DND-41 (cell line): Measurements from ENCODE around the gene USP48.

Source experiments
- ATAC-seq: fragments of 200-7000 bp; cut with Tn5 transposase; 3 replicates; pipeline ENCODE4 v1.9.1; 2021; ENCODE audit warnings: low read depth; ENCODE audit not compliant: insufficient read depth
- DNase-seq: peaks from one replicate; pipeline ENCODE4 v3.0.0-alpha.2; 2020
- H2AFZ ChIP-seq: 2 replicates; pipeline ENCODE4 v1.6.0; 2012; ENCODE audit warnings: low read depth, low read length
- H3K27ac ChIP-seq: 2 replicates; pipeline ENCODE4 v1.5.1; 2012; ENCODE audit warnings: low read length, inconsistent platforms
- H3K27me3 ChIP-seq: fragments of 200-600 bp; sonication (generic); 2 replicates; pipeline ENCODE4 v1.6.0; 2012; ENCODE audit warnings: low read length, mild to moderate bottlenecking, inconsistent platforms; ENCODE audit not compliant: insufficient read depth, poor library complexity
- H3K36me3 ChIP-seq: 2 replicates; pipeline ENCODE4 v1.5.1; 2012; ENCODE audit warnings: low read length, inconsistent platforms; ENCODE audit not compliant: insufficient read depth
- H3K4me1 ChIP-seq: 2 replicates; pipeline ENCODE4 v1.5.1; 2012; ENCODE audit warnings: mild to moderate bottlenecking, low read length; ENCODE audit not compliant: insufficient read depth
- H3K4me2 ChIP-seq: 2 replicates; pipeline ENCODE4 v1.6.0; 2012; ENCODE audit warnings: mild to moderate bottlenecking, moderate library complexity, low read length, inconsistent platforms; ENCODE audit not compliant: insufficient read depth
- H3K4me3 ChIP-seq, 2 experiments: fragments of 200-600 bp in 1 of 2; shearing (Covaris generic) in 1 of 2; 2 replicates each; pipeline ENCODE4 v1.5.1; 2012 to 2016; ENCODE audit warnings: inconsistent platforms in 2 of 2, low read length in 2 of 2, mild to moderate bottlenecking in 2 of 2, low read depth in 1 of 2, moderate library complexity in 1 of 2
- H3K79me2 ChIP-seq: 2 replicates; pipeline ENCODE4 v1.6.0; 2012; ENCODE audit warnings: low read length, inconsistent platforms; ENCODE audit not compliant: insufficient read depth
- H3K9ac ChIP-seq: 2 replicates; pipeline ENCODE4 v1.6.0; 2012; ENCODE audit warnings: low read depth, mild to moderate bottlenecking, inconsistent platforms, low read length, moderate library complexity
- H3K9me3 ChIP-seq: 2 replicates; pipeline ENCODE4 v1.5.1; 2012; ENCODE audit warnings: low read length, moderate library complexity, mild to moderate bottlenecking, inconsistent platforms; ENCODE audit not compliant: insufficient read depth, severe bottlenecking
- H4K20me1 ChIP-seq: 2 replicates; pipeline ENCODE4 v1.6.0; 2012; ENCODE audit warnings: low read length; ENCODE audit not compliant: insufficient read depth
- CTCF ChIP-seq: IDR thresholded peaks from 2 replicates; pipeline ENCODE4 v1.5.1; 2012; ENCODE audit warnings: borderline replicate concordance, low read length, moderate library complexity, mild to moderate bottlenecking; ENCODE audit not compliant: poor library complexity, severe bottlenecking; ENCODE audit errors: extremely low read depth
- EZH2 ChIP-seq: IDR thresholded peaks from 3 replicates; pipeline ENCODE4 v1.6.1; 2012; ENCODE audit warnings: borderline replicate concordance, low read depth, mild to moderate bottlenecking, moderate library complexity, low read length, inconsistent platforms; ENCODE audit not compliant: severe bottlenecking

USP48 gene

GRCh38 chr1:21725748-21726392 lies 57.1 kb downstream of the USP48 start:
- H3K27me3 ChIP-seq: no peaks in the 10 kb centered on the region
- no peak overlapping the region for H3K9ac ChIP-seq
- H3K4me3 ChIP-seq: no peak overlapping the region
- no peaks in the 10 kb centered on the region for H3K79me2 ChIP-seq
- no peaks in the 10 kb centered on the region for H3K9me3 ChIP-seq
- no peak overlapping the region for H3K27ac ChIP-seq
- no peak for TF ChIP-seq EZH2
- no peak for TF ChIP-seq CTCF
- no peak overlapping the region for H2AFZ ChIP-seq
- H3K4me1 ChIP-seq: no peaks in the 10 kb centered on the region
- ATAC-seq (no peak), DNase-seq (no peak)
- peaks cover 81% of the 10 kb centered on the region for H3K36me3 ChIP-seq
- no peaks in the 10 kb centered on the region for H4K20me1 ChIP-seq
- H3K4me2 ChIP-seq: no peak overlapping the region

GRCh38 chr1:21724570-21724969 lies 58.4 kb downstream of the USP48 start:
- H3K27ac ChIP-seq: no peak overlapping the region
- no peak for DNase-seq
- no peak overlapping the region for H3K9ac ChIP-seq
- peaks cover 88% of the 10 kb centered on the region for H3K36me3 ChIP-seq
- H3K9me3 ChIP-seq: no peaks in the 10 kb centered on the region
- H3K4me2 ChIP-seq: no peak overlapping the region
- no peak overlapping the region for H3K4me3 ChIP-seq
- H3K4me1 ChIP-seq: no peaks in the 10 kb centered on the region
- no peaks in the 10 kb centered on the region for H3K79me2 ChIP-seq
- no peaks in the 10 kb centered on the region for H3K27me3 ChIP-seq
- H4K20me1 ChIP-seq: no peaks in the 10 kb centered on the region
- ATAC-seq: no peak
- TF ChIP-seq CTCF (no peak), EZH2 (no peak)
- H2AFZ ChIP-seq: no peak overlapping the region

- no peak overlapping the region for H3K9ac ChIP-seq
- no peaks in the 10 kb centered on the region for H3K4me1 ChIP-seq
- no peak overlapping the region for H3K27ac ChIP-seq
- H2AFZ ChIP-seq: no peak overlapping the region
- no peak overlapping the region for H3K4me3 ChIP-seq
- H3K9me3 ChIP-seq: no peaks in the 10 kb centered on the region
- no peaks in the 10 kb centered on the region for H3K27me3 ChIP-seq
- no peaks in the 10 kb centered on the region for H3K79me2 ChIP-seq
- no peaks in the 10 kb centered on the region for H4K20me1 ChIP-seq
- H3K36me3 ChIP-seq: peaks cover 85% of the 10 kb centered on the region
- TF ChIP-seq CTCF (no peak), EZH2 (no peak)
- H3K4me2 ChIP-seq: no peak overlapping the region
- ATAC-seq: no peak
- no peak for DNase-seq
These were observed 58.9 kb downstream of the USP48 start for GRCh38 chr1:21724098-21724497.
